ENCODE data around the gene UGT1A4.

DNA sequence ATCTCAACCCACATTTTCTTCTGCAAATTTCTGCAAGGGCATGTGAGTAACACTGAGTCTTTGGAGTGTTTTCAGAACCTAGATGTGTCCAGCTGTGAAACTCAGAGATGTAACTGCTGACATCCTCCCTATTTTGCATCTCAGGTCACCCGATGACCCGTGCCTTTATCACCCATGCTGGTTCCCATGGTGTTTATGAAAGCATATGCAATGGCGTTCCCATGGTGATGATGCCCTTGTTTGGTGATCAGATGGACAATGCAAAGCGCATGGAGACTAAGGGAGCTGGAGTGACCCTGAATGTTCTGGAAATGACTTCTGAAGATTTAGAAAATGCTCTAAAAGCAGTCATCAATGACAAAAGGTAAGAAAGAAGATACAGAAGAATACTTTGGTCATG lies 49.5 kb downstream of the UGT1A4 start:
- TF ChIP-seq, protein P1, sequence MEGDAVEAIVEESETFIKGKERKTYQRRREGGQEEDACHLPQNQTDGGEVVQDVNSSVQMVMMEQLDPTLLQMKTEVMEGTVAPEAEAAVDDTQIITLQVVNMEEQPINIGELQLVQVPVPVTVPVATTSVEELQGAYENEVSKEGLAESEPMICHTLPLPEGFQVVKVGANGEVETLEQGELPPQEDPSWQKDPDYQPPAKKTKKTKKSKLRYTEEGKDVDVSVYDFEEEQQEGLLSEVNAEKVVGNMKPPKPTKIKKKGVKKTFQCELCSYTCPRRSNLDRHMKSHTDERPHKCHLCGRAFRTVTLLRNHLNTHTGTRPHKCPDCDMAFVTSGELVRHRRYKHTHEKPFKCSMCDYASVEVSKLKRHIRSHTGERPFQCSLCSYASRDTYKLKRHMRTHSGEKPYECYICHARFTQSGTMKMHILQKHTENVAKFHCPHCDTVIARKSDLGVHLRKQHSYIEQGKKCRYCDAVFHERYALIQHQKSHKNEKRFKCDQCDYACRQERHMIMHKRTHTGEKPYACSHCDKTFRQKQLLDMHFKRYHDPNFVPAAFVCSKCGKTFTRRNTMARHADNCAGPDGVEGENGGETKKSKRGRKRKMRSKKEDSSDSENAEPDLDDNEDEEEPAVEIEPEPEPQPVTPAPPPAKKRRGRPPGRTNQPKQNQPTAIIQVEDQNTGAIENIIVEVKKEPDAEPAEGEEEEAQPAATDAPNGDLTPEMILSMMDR (conservative IDR thresholded peaks at IDR 0.05; ENCODE audit: low read length), result no peak
- TF ChIP-seq EZH2phosphoT487 (IDR thresholded peaks at IDR 0.05; ENCODE audit: borderline replicate concordance), result no peak

Measured in Loucy (cell line).